ENCODE results near the gene FUCA1. TPM values are rescaled to one million over a fixed set of nuclear protein-coding genes. Genes with fewer than 3 reads are reported as not detected.

The FUCA1 gene
- total RNA-seq, 4 donors from 2014 or later, result 19.4 to 26.9 (median 22.0) TPM

DNA sequence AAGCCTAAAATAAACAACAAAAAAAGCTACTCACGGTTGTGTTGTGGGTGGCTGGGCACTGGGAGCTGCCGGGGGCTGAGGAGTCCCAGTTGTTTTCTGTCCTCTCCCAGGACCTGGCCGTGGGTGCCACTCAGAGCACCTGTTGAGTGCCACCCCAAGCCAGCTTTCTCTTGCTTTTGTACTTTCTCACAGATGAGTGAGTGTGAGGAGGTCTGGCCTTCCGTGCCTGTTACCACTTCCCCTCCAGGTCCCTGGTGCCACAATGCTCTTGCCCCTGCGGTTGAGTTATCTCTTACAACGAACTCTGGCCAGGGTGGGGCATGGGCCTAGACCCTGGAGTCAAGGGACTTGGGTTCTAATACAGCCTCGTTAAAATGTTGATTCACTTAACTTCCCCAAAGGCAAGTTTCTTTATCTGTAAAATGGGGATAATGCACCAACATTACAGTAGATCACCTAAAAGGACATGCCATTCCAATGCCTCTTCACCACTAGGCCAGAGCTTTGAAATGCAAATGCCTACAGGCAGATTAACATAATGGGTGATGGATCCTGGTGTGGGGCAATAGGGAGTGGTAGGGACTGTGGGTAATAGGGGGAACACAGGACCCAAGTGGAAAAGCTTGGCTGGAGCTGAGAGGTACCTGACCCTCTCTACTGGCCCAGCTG is 45.3 kb upstream of the FUCA1 start, which contains the start of gene CNR2:
TSS of gene CNR2 (minus strand) at position 151 of the 669 bp plus-strand sequence. CDS start 37,745 bp downstream, outside the sequence.
- H3K9me3 ChIP-seq, result no peaks in the 10 kb centered on the region
- H3K36me3 ChIP-seq, result no peaks in the 10 kb centered on the region
- peaks cover 0 to 26% of the 10 kb centered on the region in 2 donors for H3K27me3 ChIP-seq
- H3K4me3 ChIP-seq, result peak within 1 kb of the TSS in 1 of 4 donors; percentile 24
- 69 to 72% methylated on average over 7 of the region's 7 CpGs for WGBS, 2 donors
- H3K27ac ChIP-seq, result peak within 1 kb of the TSS in 1 of 4 donors; percentile 46
- TF ChIP-seq CTCF (IDR thresholded peaks at IDR 0.05) (no peak), EP300 (IDR thresholded peaks at IDR 0.05) (no peak), POLR2A (IDR thresholded peaks at IDR 0.05) (no peak)
- no peak for DNase-seq (ENCODE audit: low spot score in 2 of 2)
- H3K4me1 ChIP-seq, result no peaks in the 10 kb centered on the region

DNA sequence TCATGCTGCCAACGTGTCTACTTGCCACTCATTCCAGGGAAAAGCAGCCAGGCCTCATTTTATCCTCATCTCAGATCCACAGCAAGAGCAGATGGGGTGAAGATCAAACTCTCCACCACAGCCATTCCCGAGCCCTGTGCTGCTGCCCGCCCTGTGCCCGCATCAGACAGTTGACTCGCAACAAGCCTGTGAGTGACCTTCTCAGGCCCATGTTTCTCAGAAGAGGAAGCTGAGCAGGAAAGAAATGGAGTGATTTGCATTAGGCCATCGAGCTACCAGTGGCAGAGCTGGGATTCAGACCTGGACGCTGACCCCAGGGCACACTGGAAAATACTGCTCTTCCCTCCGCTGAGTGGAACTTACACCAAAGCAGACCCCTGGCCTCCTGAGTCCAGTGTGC is 43.8 kb upstream of the FUCA1 start:
- peak overlapping the region in 1 of 4 donors; percentile 46 for H3K27ac ChIP-seq
- no peaks in the 10 kb centered on the region for H3K9me3 ChIP-seq
- no peak for TF ChIP-seq EP300 (IDR thresholded peaks at IDR 0.05)
- no peak for TF ChIP-seq POLR2A (IDR thresholded peaks at IDR 0.05)
- no peak for TF ChIP-seq CTCF (IDR thresholded peaks at IDR 0.05)
- H3K36me3 ChIP-seq, result no peaks in the 10 kb centered on the region
- peak overlapping the region in 1 of 4 donors; percentile 24 for H3K4me3 ChIP-seq
- 77 to 82% methylated on average over 7 to 8 of the region's 8 CpGs for WGBS, 2 donors
- H3K4me1 ChIP-seq, result no peaks in the 10 kb centered on the region
- H3K27me3 ChIP-seq, result peaks cover 0 to 36% of the 10 kb centered on the region in 2 donors
- no peak for DNase-seq (ENCODE audit: low spot score in 2 of 2)

DNA sequence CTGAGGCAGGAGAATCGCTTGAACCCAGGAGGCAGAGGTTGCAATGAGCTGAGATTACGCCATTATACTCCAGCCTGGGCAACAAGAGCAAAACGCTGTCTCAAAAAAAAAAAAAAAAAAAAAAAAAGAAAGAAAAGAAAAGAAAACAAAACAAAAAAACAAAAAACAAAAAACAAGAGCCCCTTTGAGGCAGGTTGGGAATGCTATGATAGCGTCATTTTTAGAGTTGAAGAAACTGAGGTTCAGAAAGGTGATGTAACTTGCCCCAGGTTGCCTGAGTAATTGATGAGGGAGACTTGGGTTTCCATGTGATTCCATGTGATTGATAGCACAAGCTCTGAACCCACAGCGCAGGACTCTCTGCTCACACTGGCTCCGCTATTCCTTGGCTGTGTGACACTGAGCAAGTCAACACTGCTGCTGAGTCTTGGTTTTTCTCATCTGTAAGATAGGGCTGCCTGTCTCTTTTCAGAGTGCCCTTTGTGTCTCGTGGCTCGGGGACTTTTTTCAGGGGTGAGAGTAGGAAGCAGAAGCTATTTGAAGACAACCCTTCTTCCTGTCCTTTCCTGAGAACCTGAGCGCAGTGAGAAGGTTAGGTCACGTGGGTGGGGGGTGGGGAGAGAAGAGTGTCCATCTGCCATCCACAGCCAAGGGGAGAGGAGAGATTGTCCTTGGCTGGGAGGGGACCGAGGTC is 42.6 kb upstream of the FUCA1 start:
- 73 to 77% methylated on average over 11 of the region's 11 CpGs for WGBS, 2 donors
- no peaks in the 10 kb centered on the region for H3K9me3 ChIP-seq
- no peak overlapping the region for H3K4me3 ChIP-seq
- peaks cover 0 to 42% of the 10 kb centered on the region in 2 donors for H3K27me3 ChIP-seq
- H3K36me3 ChIP-seq, result no peaks in the 10 kb centered on the region
- no peak overlapping the region for H3K27ac ChIP-seq
- TF ChIP-seq POLR2A (IDR thresholded peaks at IDR 0.05) (no peak), EP300 (IDR thresholded peaks at IDR 0.05) (no peak), CTCF (IDR thresholded peaks at IDR 0.05) (no peak)
- no peak for DNase-seq (ENCODE audit: low spot score in 2 of 2)
- H3K4me1 ChIP-seq, result no peaks in the 10 kb centered on the region

GRCh38 chr1:23910144-23910543 is 42.1 kb upstream of the FUCA1 start:
- H3K9me3 ChIP-seq, result no peaks in the 10 kb centered on the region
- no peak overlapping the region for H3K4me3 ChIP-seq
- no peaks in the 10 kb centered on the region for H3K36me3 ChIP-seq
- no peak for DNase-seq (ENCODE audit: low spot score in 2 of 2)
- no peaks in the 10 kb centered on the region for H3K4me1 ChIP-seq
- WGBS, 2 donors, result 90 to 98% methylated on average over 8 of the region's 8 CpGs
- no peak for TF ChIP-seq EP300 (IDR thresholded peaks at IDR 0.05)
- TF ChIP-seq CTCF (IDR thresholded peaks at IDR 0.05), result no peak
- TF ChIP-seq POLR2A (IDR thresholded peaks at IDR 0.05), result no peak
- H3K27ac ChIP-seq, result no peak overlapping the region
- peaks cover 0 to 48% of the 10 kb centered on the region in 2 donors for H3K27me3 ChIP-seq

DNA sequence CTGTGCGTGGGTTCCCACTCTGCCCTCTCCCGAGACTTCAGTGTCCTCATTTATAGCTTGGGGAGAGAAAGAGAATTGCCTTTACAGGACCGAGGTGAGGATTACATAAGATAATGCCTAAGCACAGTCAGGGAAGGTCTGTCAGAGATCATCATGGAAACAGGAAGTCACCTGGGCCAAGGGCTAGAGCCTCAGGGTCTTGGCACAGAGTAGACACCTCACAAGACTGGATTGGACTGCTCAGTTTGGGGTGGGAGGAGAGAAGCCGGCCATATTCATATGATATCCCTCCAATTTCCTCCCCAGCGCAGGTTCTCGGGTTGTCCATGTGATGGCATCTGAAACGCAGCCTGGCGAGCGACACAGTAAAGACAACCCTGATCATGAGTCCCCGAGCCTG is 41.3 kb upstream of the FUCA1 start:
- TF ChIP-seq POLR2A (IDR thresholded peaks at IDR 0.05) (no peak), EP300 (IDR thresholded peaks at IDR 0.05) (no peak), CTCF (IDR thresholded peaks at IDR 0.05) (no peak)
- H3K27me3 ChIP-seq, result peaks cover 0 to 55% of the 10 kb centered on the region in 2 donors
- DNase-seq (ENCODE audit: low spot score in 2 of 2), result no peak
- no peaks in the 10 kb centered on the region for H3K36me3 ChIP-seq
- no peaks in the 10 kb centered on the region for H3K9me3 ChIP-seq
- 65 to 72% methylated on average over 10 of the region's 10 CpGs for WGBS, 2 donors
- peak overlapping the region in 1 of 4 donors; percentile 21 for H3K27ac ChIP-seq
- H3K4me3 ChIP-seq, result no peak overlapping the region
- no peaks in the 10 kb centered on the region for H3K4me1 ChIP-seq

Data from tibial nerve (tissue), 4 donors.